Bronchial epithelial cell (primary cell): ENCODE measurements around the gene KIF22. TPM values are rescaled to one million over a fixed set of nuclear protein-coding genes. Genes with fewer than 3 reads are reported as not detected.

Experiments
- DNase-seq: peaks from one replicate; pipeline ENCODE4 v3.0.0-alpha.2; 2010; ENCODE audit warnings: low read depth
- FAIRE-seq: peaks from 2 replicates; lab custom pipeline; 2011; peaks lifted over from hg19 to GRCh38; lab: Jason Lieb, UNC
- H3K27me3 ChIP-seq: 2 replicates; pipeline ENCODE4 v1.5.1; 2011; ENCODE audit warnings: low read length; ENCODE audit not compliant: control insufficient read depth, insufficient read depth
- H3K36me3 ChIP-seq: 2 replicates; pipeline ENCODE4 v1.5.1; 2011; ENCODE audit warnings: low read length; ENCODE audit not compliant: control insufficient read depth, insufficient read depth
- H3K4me3 ChIP-seq: 2 replicates; pipeline ENCODE4 v1.5.1; 2011; ENCODE audit warnings: mild to moderate bottlenecking, low read depth, low read length, control low read depth
- total RNA-seq: library from RNA; depleted of rRNA; stranded (reverse); fragments of >200 nt; gene quantifications from 2 replicates; pipeline ENCODE4 v1.2.1, GENCODE V29; 2014
- TF ChIP-seq, protein P1 (sequence below): IDR thresholded peaks from 2 replicates; pipeline ENCODE4 v1.5.1; 2011; ENCODE audit warnings: mild to moderate bottlenecking, moderate library complexity, low read length, control low read depth, inconsistent platforms; ENCODE audit not compliant: insufficient read depth, severe bottlenecking

KIF22 gene
- total RNA-seq, 1 donor from 2014 or later: 11.3 TPM

GRCh38 chr16:29809850-29810698 lies 19.5 kb downstream of the KIF22 start:
- TF ChIP-seq, protein P1, sequence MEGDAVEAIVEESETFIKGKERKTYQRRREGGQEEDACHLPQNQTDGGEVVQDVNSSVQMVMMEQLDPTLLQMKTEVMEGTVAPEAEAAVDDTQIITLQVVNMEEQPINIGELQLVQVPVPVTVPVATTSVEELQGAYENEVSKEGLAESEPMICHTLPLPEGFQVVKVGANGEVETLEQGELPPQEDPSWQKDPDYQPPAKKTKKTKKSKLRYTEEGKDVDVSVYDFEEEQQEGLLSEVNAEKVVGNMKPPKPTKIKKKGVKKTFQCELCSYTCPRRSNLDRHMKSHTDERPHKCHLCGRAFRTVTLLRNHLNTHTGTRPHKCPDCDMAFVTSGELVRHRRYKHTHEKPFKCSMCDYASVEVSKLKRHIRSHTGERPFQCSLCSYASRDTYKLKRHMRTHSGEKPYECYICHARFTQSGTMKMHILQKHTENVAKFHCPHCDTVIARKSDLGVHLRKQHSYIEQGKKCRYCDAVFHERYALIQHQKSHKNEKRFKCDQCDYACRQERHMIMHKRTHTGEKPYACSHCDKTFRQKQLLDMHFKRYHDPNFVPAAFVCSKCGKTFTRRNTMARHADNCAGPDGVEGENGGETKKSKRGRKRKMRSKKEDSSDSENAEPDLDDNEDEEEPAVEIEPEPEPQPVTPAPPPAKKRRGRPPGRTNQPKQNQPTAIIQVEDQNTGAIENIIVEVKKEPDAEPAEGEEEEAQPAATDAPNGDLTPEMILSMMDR: no peak
- Histone ChIP-seq H3K36me3 (peaks cover 13% of the 10 kb centered on the region), H3K27me3 (no peaks in the 10 kb centered on the region), H3K4me3 (no peak overlapping the region)
- FAIRE-seq: no peak
- DNase-seq: no peak

GRCh38 chr16:29810699-29811169 lies 20.2 kb downstream of the KIF22 start:
- peaks cover 13% of the 10 kb centered on the region for H3K36me3 ChIP-seq
- H3K4me3 ChIP-seq: no peak overlapping the region
- TF ChIP-seq, protein P1: no peak
- no peak for FAIRE-seq
- no peaks in the 10 kb centered on the region for H3K27me3 ChIP-seq
- no peak for DNase-seq

GRCh38 chr16:29811170-29811895 lies 20.8 kb downstream of the KIF22 start:
- TF ChIP-seq, protein P1: no peak
- FAIRE-seq: no peak
- peak; percentile 93 for DNase-seq
- Histone ChIP-seq H3K4me3 (peak overlapping the region; percentile 32), H3K27me3 (no peaks in the 10 kb centered on the region), H3K36me3 (peaks cover 13% of the 10 kb centered on the region)

GRCh38 chr16:29811896-29812665 lies 21.5 kb downstream of the KIF22 start, which contains the start of gene PRRT2:
Gene PRRT2, plus strand, starts transcription at chr16:29812193. Its CDS starts 862 bp downstream, at chr16:29813055.
- Histone ChIP-seq H3K27me3 (no peaks in the 10 kb centered on the region), H3K36me3 (peaks cover 13% of the 10 kb centered on the region), H3K4me3 (peak within 1 kb of the TSS; percentile 32)
- TF ChIP-seq, protein P1: no peak
- DNase-seq: no peak
- no peak for FAIRE-seq

DNA sequence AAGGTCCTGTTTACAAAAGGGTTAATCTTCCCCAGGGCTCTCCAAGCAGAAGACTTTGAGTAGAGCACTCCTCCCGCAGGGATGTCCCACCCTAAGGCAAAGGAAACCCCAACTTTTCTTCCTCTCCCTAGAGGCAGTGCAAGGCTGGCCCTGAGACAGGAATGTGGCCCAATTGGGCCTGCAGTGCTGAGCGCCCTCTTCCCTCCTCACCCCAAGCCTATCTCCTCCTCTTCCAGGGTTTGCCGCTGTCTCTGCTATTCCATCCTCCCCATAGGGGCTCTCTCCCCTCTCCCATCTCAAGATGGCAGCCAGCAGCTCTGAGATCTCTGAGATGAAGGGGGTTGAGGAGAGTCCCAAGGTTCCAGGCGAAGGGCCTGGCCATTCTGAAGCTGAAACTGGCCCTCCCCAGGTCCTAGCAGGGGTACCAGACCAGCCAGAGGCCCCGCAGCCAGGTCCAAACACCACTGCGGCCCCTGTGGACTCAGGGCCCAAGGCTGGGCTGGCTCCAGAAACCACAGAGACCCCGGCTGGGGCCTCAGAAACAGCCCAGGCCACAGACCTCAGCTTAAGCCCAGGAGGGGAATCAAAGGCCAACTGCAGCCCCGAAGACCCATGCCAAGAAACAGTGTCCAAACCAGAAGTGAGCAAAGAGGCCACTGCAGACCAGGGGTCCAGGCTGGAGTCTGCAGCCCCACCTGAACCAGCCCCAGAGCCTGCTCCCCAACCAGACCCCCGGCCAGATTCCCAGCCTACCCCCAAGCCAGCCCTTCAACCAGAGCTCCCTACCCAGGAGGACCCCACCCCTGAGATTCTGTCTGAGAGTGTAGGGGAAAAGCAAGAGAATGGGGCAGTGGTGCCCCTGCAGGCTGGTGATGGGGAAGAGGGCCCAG lies 22.4 kb downstream of the KIF22 start:
- FAIRE-seq: no peak
- DNase-seq: no peak
- Histone ChIP-seq H3K36me3 (peaks cover 13% of the 10 kb centered on the region), H3K4me3 (no peak overlapping the region), H3K27me3 (no peaks in the 10 kb centered on the region)
- TF ChIP-seq, protein P1: no peak
